ENCODE measurements around the gene GPR15. TPM values are rescaled to one million over a fixed set of nuclear protein-coding genes. Genes with fewer than 3 reads are reported as not detected.

Gene GPR15
- total RNA-seq, 1 donor from 2014 or later, result not detected

Other genes with a start within 250 kb of the GPR15 start
- not detected in 2 replicates for gene OR5H2, start 249.5 kb upstream of the GPR15 start, total RNA-seq
- gene OR5K4, start 178.1 kb upstream of the GPR15 start, total RNA-seq, result not detected in 2 replicates
- gene OR5K3, start 141.3 kb upstream of the GPR15 start, total RNA-seq, result not detected in 2 replicates
- gene OR5K1, start 68.8 kb upstream of the GPR15 start, total RNA-seq, result not detected in 2 replicates
- gene OR5K2, start 34.3 kb upstream of the GPR15 start, total RNA-seq, result not detected in 2 replicates
- 76.7 and 141 TPM in 2 replicates for gene CLDND1, start 9.1 kb upstream of the GPR15 start, total RNA-seq
- gene CPOX, start 61.6 kb downstream of the GPR15 start, total RNA-seq, result 15.7 and 16.9 TPM in 2 replicates
- gene ST3GAL6, start 231.4 kb downstream of the GPR15 start, total RNA-seq, result 24.8 and 30.8 TPM in 2 replicates